ENCODE measurements around the gene CYSRT1.
"Not testable (repeated sequence)": the region's sequence is repeated elsewhere in the genome, so short reads cannot be mapped to it uniquely, and the experiment has no call there.

The CYSRT1 gene

GRCh38 chr9:137237759-137238726 is 13.1 kb downstream of the CYSRT1 start:
- peaks cover 39% of the 10 kb centered on the region for H3K4me1 ChIP-seq (ENCODE audit: control insufficient read depth, insufficient read depth, low read length)
- H3K9ac ChIP-seq (ENCODE audit: low read depth, low read length), result no peak overlapping the region
- peak overlapping the region; percentile 96 for H3K4me2 ChIP-seq (ENCODE audit: low read length)
- H3K36me3 ChIP-seq (ENCODE audit: insufficient read depth, low read length), result peaks cover 15% of the 10 kb centered on the region
- no peak overlapping the region for H3K4me3 ChIP-seq (ENCODE audit: low read length)
- no peaks in the 10 kb centered on the region for H3K9me3 ChIP-seq (replicated peaks; ENCODE audit: low read length)
- H3K27me3 ChIP-seq (ENCODE audit: control insufficient read depth, insufficient read depth, low read length), result no peaks in the 10 kb centered on the region

GRCh38 chr9:137239541-137240200 is 14.7 kb downstream of the CYSRT1 start:
- Histone ChIP-seq H3K4me1 (ENCODE audit: control insufficient read depth, insufficient read depth, low read length) (peaks cover 40% of the 10 kb centered on the region), H3K36me3 (ENCODE audit: insufficient read depth, low read length) (peaks cover 26% of the 10 kb centered on the region), H3K9ac (ENCODE audit: low read depth, low read length) (peak overlapping the region; percentile 89), H3K4me3 (ENCODE audit: low read length) (peak overlapping the region; percentile 82), H3K4me2 (ENCODE audit: low read length) (peak overlapping the region; percentile 96)
- not testable (repeated sequence) for H3K27me3 ChIP-seq (ENCODE audit: control insufficient read depth, insufficient read depth, low read length); H3K9me3 ChIP-seq (replicated peaks; ENCODE audit: low read length)

GRCh38 chr9:137240318-137240840 is 15.4 kb downstream of the CYSRT1 start:
- Histone ChIP-seq H3K4me1 (ENCODE audit: control insufficient read depth, insufficient read depth, low read length) (peaks cover 40% of the 10 kb centered on the region), H3K27me3 (ENCODE audit: control insufficient read depth, insufficient read depth, low read length) (no peaks in the 10 kb centered on the region), H3K4me2 (ENCODE audit: low read length) (peak overlapping the region; percentile 96), H3K36me3 (ENCODE audit: insufficient read depth, low read length) (peaks cover 26% of the 10 kb centered on the region), H3K9ac (ENCODE audit: low read depth, low read length) (peak overlapping the region; percentile 89), H3K9me3 (replicated peaks; ENCODE audit: low read length) (no peaks in the 10 kb centered on the region), H3K4me3 (ENCODE audit: low read length) (peak overlapping the region; percentile 82)

- Histone ChIP-seq H3K9me3 (replicated peaks; ENCODE audit: low read length) (no peaks in the 10 kb centered on the region), H3K4me2 (ENCODE audit: low read length) (peak within 1 kb of the TSS; percentile 100), H3K36me3 (ENCODE audit: insufficient read depth, low read length) (peaks cover 26% of the 10 kb centered on the region), H3K9ac (ENCODE audit: low read depth, low read length) (peak within 1 kb of the TSS; percentile 89), H3K27me3 (ENCODE audit: control insufficient read depth, insufficient read depth, low read length) (no peaks in the 10 kb centered on the region), H3K4me3 (ENCODE audit: low read length) (peak within 1 kb of the TSS; percentile 96), H3K4me1 (ENCODE audit: control insufficient read depth, insufficient read depth, low read length) (peaks cover 39% of the 10 kb centered on the region)
Measured at GRCh38 chr9:137240841-137241489, 16.0 kb downstream of the CYSRT1 start, which contains the start of gene TUBB4B. Gene TUBB4B, plus strand, starts transcription at chr9:137241287. Its CDS starts 74 bp downstream, at chr9:137241361.

GRCh38 chr9:137241490-137242268 is 16.7 kb downstream of the CYSRT1 start:
- H3K4me2 ChIP-seq (ENCODE audit: low read length), result peak overlapping the region; percentile 100
- peaks cover 34% of the 10 kb centered on the region for H3K4me1 ChIP-seq (ENCODE audit: control insufficient read depth, insufficient read depth, low read length)
- no peaks in the 10 kb centered on the region for H3K9me3 ChIP-seq (replicated peaks; ENCODE audit: low read length)
- peaks cover 26% of the 10 kb centered on the region for H3K36me3 ChIP-seq (ENCODE audit: insufficient read depth, low read length)
- peak overlapping the region; percentile 86 for H3K9ac ChIP-seq (ENCODE audit: low read depth, low read length)
- no peaks in the 10 kb centered on the region for H3K27me3 ChIP-seq (ENCODE audit: control insufficient read depth, insufficient read depth, low read length)
- peak overlapping the region; percentile 96 for H3K4me3 ChIP-seq (ENCODE audit: low read length)

GRCh38 chr9:137242269-137243203 is 17.6 kb downstream of the CYSRT1 start:
- peaks cover 30% of the 10 kb centered on the region for H3K4me1 ChIP-seq (ENCODE audit: control insufficient read depth, insufficient read depth, low read length)
- H3K4me3 ChIP-seq (ENCODE audit: low read length), result peak overlapping the region; percentile 96
- no peaks in the 10 kb centered on the region for H3K9me3 ChIP-seq (replicated peaks; ENCODE audit: low read length)
- H3K27me3 ChIP-seq (ENCODE audit: control insufficient read depth, insufficient read depth, low read length), result no peaks in the 10 kb centered on the region
- peaks cover 26% of the 10 kb centered on the region for H3K36me3 ChIP-seq (ENCODE audit: insufficient read depth, low read length)
- peak overlapping the region; percentile 100 for H3K4me2 ChIP-seq (ENCODE audit: low read length)
- H3K9ac ChIP-seq (ENCODE audit: low read depth, low read length), result peak overlapping the region; percentile 86

GRCh38 chr9:137243266-137243625 is 18.3 kb downstream of the CYSRT1 start:
- H3K27me3 ChIP-seq (ENCODE audit: control insufficient read depth, insufficient read depth, low read length); H3K9me3 ChIP-seq (replicated peaks; ENCODE audit: low read length); H3K9ac ChIP-seq (ENCODE audit: low read depth, low read length): not testable (repeated sequence)
- Histone ChIP-seq H3K4me2 (ENCODE audit: low read length) (peak overlapping the region; percentile 100), H3K4me1 (ENCODE audit: control insufficient read depth, insufficient read depth, low read length) (peaks cover 25% of the 10 kb centered on the region), H3K4me3 (ENCODE audit: low read length) (peak overlapping the region; percentile 96), H3K36me3 (ENCODE audit: insufficient read depth, low read length) (peaks cover 26% of the 10 kb centered on the region)

GRCh38 chr9:137243626-137244485 is 18.9 kb downstream of the CYSRT1 start:
- H3K27me3 ChIP-seq (ENCODE audit: control insufficient read depth, insufficient read depth, low read length), result no peaks in the 10 kb centered on the region
- H3K9ac ChIP-seq (ENCODE audit: low read depth, low read length), result no peak overlapping the region
- no peak overlapping the region for H3K4me3 ChIP-seq (ENCODE audit: low read length)
- H3K4me1 ChIP-seq (ENCODE audit: control insufficient read depth, insufficient read depth, low read length), result peaks cover 21% of the 10 kb centered on the region
- H3K4me2 ChIP-seq (ENCODE audit: low read length), result peak overlapping the region; percentile 100
- peaks cover 26% of the 10 kb centered on the region for H3K36me3 ChIP-seq (ENCODE audit: insufficient read depth, low read length)
- no peaks in the 10 kb centered on the region for H3K9me3 ChIP-seq (replicated peaks; ENCODE audit: low read length)

GRCh38 chr9:137244486-137245449 is 19.8 kb downstream of the CYSRT1 start:
- H3K27me3 ChIP-seq (ENCODE audit: control insufficient read depth, insufficient read depth, low read length), result no peaks in the 10 kb centered on the region

More at GRCh38 chr9:137244486-137245449, 19.8 kb downstream of the CYSRT1 start:
- no peak overlapping the region for H3K9ac ChIP-seq (ENCODE audit: low read depth, low read length)
- H3K4me3 ChIP-seq (ENCODE audit: low read length), result no peak overlapping the region
- peaks cover 12% of the 10 kb centered on the region for H3K4me1 ChIP-seq (ENCODE audit: control insufficient read depth, insufficient read depth, low read length)
- peak overlapping the region; percentile 1 for H3K4me2 ChIP-seq (ENCODE audit: low read length)
- peaks cover 26% of the 10 kb centered on the region for H3K36me3 ChIP-seq (ENCODE audit: insufficient read depth, low read length)
- no peaks in the 10 kb centered on the region for H3K9me3 ChIP-seq (replicated peaks; ENCODE audit: low read length)
